Keratinocyte (primary cell): ENCODE measurements around the gene KRTAP5-3. TPM values are rescaled to one million over a fixed set of nuclear protein-coding genes. Genes with fewer than 3 reads are reported as not detected.
"Not testable (repeated sequence)": the region's sequence is repeated elsewhere in the genome, so short reads cannot be mapped to it uniquely, and the experiment has no call there.

ENCODE experiments used
- DNase-seq: peaks from one replicate; pipeline ENCODE4 v3.0.0-alpha.2; 2011; ENCODE audit warnings: low read depth, missing footprints, low spot score
- FAIRE-seq: peaks from 2 replicates; lab custom pipeline; 2011; peaks lifted over from hg19 to GRCh38; lab: Jason Lieb, UNC
- H2AFZ ChIP-seq: 2 replicates; pipeline ENCODE4 v1.6.0; 2012; ENCODE audit warnings: low read length, control low read depth, inconsistent platforms; ENCODE audit not compliant: control insufficient read depth
- H3K27ac ChIP-seq: 2 replicates; pipeline ENCODE4 v1.5.1; 2011; ENCODE audit warnings: low read length; ENCODE audit not compliant: control insufficient read depth, insufficient read depth
- H3K27me3 ChIP-seq: 3 replicates; pipeline ENCODE4 v1.6.0; 2011; ENCODE audit warnings: low read length; ENCODE audit not compliant: control insufficient read depth, insufficient read depth; ENCODE audit errors: extremely low read depth
- H3K36me3 ChIP-seq, 2 experiments: 2 replicates in 1 of 2; 3 replicates in 1 of 2; pipeline ENCODE4 v1.5.1; 2011; ENCODE audit warnings: low read length in 2 of 2, mild to moderate bottlenecking in 1 of 2; ENCODE audit not compliant: control insufficient read depth in 2 of 2, insufficient read depth in 2 of 2; ENCODE audit errors: extremely low read depth in 1 of 2
- H3K4me1 ChIP-seq: 3 replicates; pipeline ENCODE4 v1.5.1; 2011; ENCODE audit warnings: low read length; ENCODE audit not compliant: control insufficient read depth, insufficient read depth; ENCODE audit errors: extremely low read depth
- H3K4me2 ChIP-seq: 3 replicates; pipeline ENCODE4 v1.6.0; 2011; ENCODE audit warnings: low read depth, low read length; ENCODE audit not compliant: control insufficient read depth, insufficient read depth; ENCODE audit errors: extremely low read depth
- H3K4me3 ChIP-seq, 3 experiments: fragments of 200-600 bp in 1 of 3; sonication (generic) in 1 of 3; 2 replicates in 2 of 3; 3 replicates in 1 of 3; pipeline ENCODE4 v1.5.1; 2011 to 2016; ENCODE audit warnings: low read length in 3 of 3, mild to moderate bottlenecking in 3 of 3, control low read depth in 2 of 3, inconsistent platforms in 1 of 3, low read depth in 1 of 3, mixed read lengths in 1 of 3, mixed run types in 1 of 3, moderate library complexity in 1 of 3; ENCODE audit not compliant: control insufficient read depth in 2 of 3, insufficient read depth in 2 of 3; ENCODE audit errors: extremely low read depth in 1 of 3
- H3K79me2 ChIP-seq: 2 replicates; pipeline ENCODE4 v1.6.0; 2012; ENCODE audit warnings: low read length; ENCODE audit not compliant: control insufficient read depth, insufficient read depth
- H3K9ac ChIP-seq: 3 replicates; pipeline ENCODE4 v1.6.0; 2011; ENCODE audit warnings: low read length; ENCODE audit not compliant: control insufficient read depth, insufficient read depth; ENCODE audit errors: extremely low read depth
- H3K9me1 ChIP-seq: 3 replicates; pipeline ENCODE4 v1.6.0; 2011; ENCODE audit warnings: low read length; ENCODE audit not compliant: control insufficient read depth, insufficient read depth; ENCODE audit errors: extremely low read depth
- H3K9me3 ChIP-seq: 2 replicates; pipeline ENCODE4 v1.5.1; 2012; ENCODE audit warnings: low read depth, low read length; ENCODE audit not compliant: control insufficient read depth
- H4K20me1 ChIP-seq: 3 replicates; pipeline ENCODE4 v1.6.0; 2011; ENCODE audit warnings: low read length; ENCODE audit not compliant: control insufficient read depth, insufficient read depth; ENCODE audit errors: extremely low read depth
- EZH2 ChIP-seq: IDR thresholded peaks from one replicate; pipeline ENCODE4 v1.6.1; 2012; ENCODE audit warnings: inconsistent platforms, mild to moderate bottlenecking, low read length, moderate library complexity
- dilution Hi-C: fragments of 300-500 bp; cut with MboI; formaldehyde crosslinking; loops from one replicate; pipeline ENCODE4 v1.7.0; 2020; ENCODE audit warnings: low sequenced_read_pairs; ENCODE audit not compliant: extremely low pct_ligation_motif_present
- polyA plus RNA-seq, 5 experiments: library from polyadenylated mRNA; depleted of rRNA in 3 of 5; stranded (reverse) in 3 of 5; stranded (forward) in 1 of 5; unstranded in 1 of 5; fragments of >200 nt; gene quantifications; 1 replicate in 1 of 5; 2 replicates in 3 of 5; 3 replicates in 1 of 5; pipeline versions ENCODE4 v1.2.1 to v1.2.3, GENCODE V29; 2011 to 2012; ENCODE audit warnings: missing spikeins in 2 of 5, low read depth in 1 of 5, low replicate concordance in 1 of 5
- TF ChIP-seq, protein P1 (sequence below), 3 experiments: IDR thresholded peaks in 1 of 3; conservative IDR thresholded peaks in 1 of 3; optimal IDR thresholded peaks in 1 of 3; 2 replicates in 2 of 3; 3 replicates in 1 of 3; pipeline versions ENCODE3 to v1.5.1; 2011; ENCODE audit warnings: low read length in 3 of 3, mild to moderate bottlenecking in 3 of 3, moderate library complexity in 2 of 3, control low read depth in 1 of 3, inconsistent platforms in 1 of 3; ENCODE audit not compliant: insufficient read depth in 2 of 3; ENCODE audit errors: extremely low read depth in 1 of 3

Gene KRTAP5-3
- polyA plus RNA-seq, 1 donor (not counting 4 experiments of a cell fraction or from before 2014, with no cell fraction given): not detected

GRCh38 chr11:1586699-1587098 is 21.6 kb downstream of the KRTAP5-3 start:
- no peak overlapping the region for H3K4me2 ChIP-seq
- no peaks in the 10 kb centered on the region for H3K27me3 ChIP-seq
- no peak overlapping the region for H3K4me3 ChIP-seq

GRCh38 chr11:1584661-1585370 is 23.4 kb downstream of the KRTAP5-3 start, which contains the start of gene KRTAP5-1:
Gene KRTAP5-1, minus strand, starts transcription at chr11:1585283. Its CDS starts 34 bp downstream, at chr11:1585249.
- H3K9ac ChIP-seq, H3K9me3 ChIP-seq, H2AFZ ChIP-seq, FAIRE-seq, H3K4me1 ChIP-seq, H3K27ac ChIP-seq, H4K20me1 ChIP-seq, dilution Hi-C loops, H3K79me2 ChIP-seq, DNase-seq, H3K9me1 ChIP-seq, H3K36me3 ChIP-seq, H3K4me2 ChIP-seq, H3K27me3 ChIP-seq, H3K4me3 ChIP-seq: not testable (repeated sequence)

More at GRCh38 chr11:1586699-1587098, 21.6 kb downstream of the KRTAP5-3 start:
- no peaks in the 10 kb centered on the region for H3K79me2 ChIP-seq
- H3K9me1 ChIP-seq: no peaks in the 10 kb centered on the region
- H4K20me1 ChIP-seq: no peaks in the 10 kb centered on the region
- H3K36me3 ChIP-seq: no peaks in the 10 kb centered on the region
- FAIRE-seq (no peak), DNase-seq (no peak)
- H3K27ac ChIP-seq: no peak overlapping the region
- TF ChIP-seq, protein P1, sequence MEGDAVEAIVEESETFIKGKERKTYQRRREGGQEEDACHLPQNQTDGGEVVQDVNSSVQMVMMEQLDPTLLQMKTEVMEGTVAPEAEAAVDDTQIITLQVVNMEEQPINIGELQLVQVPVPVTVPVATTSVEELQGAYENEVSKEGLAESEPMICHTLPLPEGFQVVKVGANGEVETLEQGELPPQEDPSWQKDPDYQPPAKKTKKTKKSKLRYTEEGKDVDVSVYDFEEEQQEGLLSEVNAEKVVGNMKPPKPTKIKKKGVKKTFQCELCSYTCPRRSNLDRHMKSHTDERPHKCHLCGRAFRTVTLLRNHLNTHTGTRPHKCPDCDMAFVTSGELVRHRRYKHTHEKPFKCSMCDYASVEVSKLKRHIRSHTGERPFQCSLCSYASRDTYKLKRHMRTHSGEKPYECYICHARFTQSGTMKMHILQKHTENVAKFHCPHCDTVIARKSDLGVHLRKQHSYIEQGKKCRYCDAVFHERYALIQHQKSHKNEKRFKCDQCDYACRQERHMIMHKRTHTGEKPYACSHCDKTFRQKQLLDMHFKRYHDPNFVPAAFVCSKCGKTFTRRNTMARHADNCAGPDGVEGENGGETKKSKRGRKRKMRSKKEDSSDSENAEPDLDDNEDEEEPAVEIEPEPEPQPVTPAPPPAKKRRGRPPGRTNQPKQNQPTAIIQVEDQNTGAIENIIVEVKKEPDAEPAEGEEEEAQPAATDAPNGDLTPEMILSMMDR (optimal IDR thresholded peaks at IDR 0.05 in 1 of 3, IDR thresholded peaks at IDR 0.05 in 1 of 3, conservative IDR thresholded peaks at IDR 0.05 in 1 of 3; ENCODE audit: extremely low read depth in 1 of 3, insufficient read depth in 2 of 3, low read length in 3 of 3): no peak
- no peak for TF ChIP-seq EZH2
- no peak overlapping the region for H3K9ac ChIP-seq
- H3K4me1 ChIP-seq: peaks cover 5% of the 10 kb centered on the region
- no peaks in the 10 kb centered on the region for H3K9me3 ChIP-seq
- dilution Hi-C loops: no loop called here
- no peak overlapping the region for H2AFZ ChIP-seq

DNA sequence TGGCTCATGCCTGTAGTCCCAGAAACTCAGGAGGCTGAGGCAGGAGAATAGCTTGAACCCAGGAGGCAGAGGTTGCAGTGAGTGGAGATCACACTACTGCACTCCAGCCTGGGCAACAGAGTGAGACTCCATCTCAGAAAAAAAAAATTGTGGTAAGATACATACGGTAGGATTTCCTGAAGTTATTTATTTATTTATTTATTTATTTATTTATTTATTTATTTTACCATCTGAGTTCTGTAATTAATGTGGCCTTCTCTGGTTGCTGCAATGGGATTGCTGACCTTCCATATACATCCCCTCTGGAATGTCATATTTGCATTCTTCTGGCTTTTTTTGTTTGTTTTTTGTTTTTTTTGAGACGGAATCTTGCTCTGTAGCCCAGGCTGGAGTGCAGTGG is 25.4 kb downstream of the KRTAP5-3 start:
- H3K27ac ChIP-seq, H3K79me2 ChIP-seq, H3K4me1 ChIP-seq, H3K9ac ChIP-seq, H4K20me1 ChIP-seq, H3K27me3 ChIP-seq, H3K4me3 ChIP-seq, H3K36me3 ChIP-seq, H3K4me2 ChIP-seq, H3K9me1 ChIP-seq, dilution Hi-C loops, H3K9me3 ChIP-seq, H2AFZ ChIP-seq, DNase-seq, FAIRE-seq: not testable (repeated sequence)
